ENCODE data around the gene KLHL30. TPM values are rescaled to one million over a fixed set of nuclear protein-coding genes. Genes with fewer than 3 reads are reported as not detected.

The KLHL30 gene
- total RNA-seq, 1 experiment from 2014 or later = not detected

- peaks cover 3% of the 10 kb centered on the region for H3K27me3 Mint-ChIP-seq (ENCODE audit: low read depth)
- H3K9me3 Mint-ChIP-seq = no peaks in the 10 kb centered on the region; a peak in 1 of 5 replicates
- no peak overlapping the region for H2BK15ac ChIP-seq (ENCODE audit: low read depth, low read length)
- H3K79me2 ChIP-seq (ENCODE audit: insufficient read depth, low read length) = no peaks in the 10 kb centered on the region
- WGBS (ENCODE audit: extremely low coverage, insufficient read length, low lambda C conversion rate) = no CpG with 5 or more reads among the region's 19 CpGs
- no peak overlapping the region for H2BK120ac ChIP-seq (ENCODE audit: low read depth, low read length, poor library complexity, severe bottlenecking)
- no peaks in the 10 kb centered on the region for H3K79me1 ChIP-seq (ENCODE audit: insufficient read depth, low read depth, low read length, poor library complexity, severe bottlenecking)
- no peak overlapping the region for H3K4ac ChIP-seq (ENCODE audit: low read depth, low read length)
- no peak overlapping the region for H3T11ph ChIP-seq (ENCODE audit: low read length)
- no peak overlapping the region for H2AK5ac ChIP-seq (ENCODE audit: insufficient read length, low read length)
- H2BK20ac ChIP-seq (ENCODE audit: low read depth, low read length, poor library complexity, severe bottlenecking) = no peak overlapping the region
- no peaks in the 10 kb centered on the region for H3K23me2 ChIP-seq (ENCODE audit: insufficient read length, low read depth, low read length, poor library complexity, severe bottlenecking)
- no peak overlapping the region for H3K4me2 ChIP-seq (ENCODE audit: insufficient read depth, insufficient read length, low read length)
- H3K4me1 ChIP-seq (ENCODE audit: insufficient read depth, low read length) = no peaks in the 10 kb centered on the region
- H3K4me3 Mint-ChIP-seq = no peak overlapping the region
- no peak overlapping the region for H4K8ac ChIP-seq (replicated peaks; ENCODE audit: insufficient read length, low read depth, low read length)
- H4K20me1 ChIP-seq (ENCODE audit: control insufficient read depth, insufficient read depth, insufficient read length) = no peaks in the 10 kb centered on the region
- H3K27me3 ChIP-seq (ENCODE audit: insufficient read depth, low read length) = no peaks in the 10 kb centered on the region
- no peak overlapping the region for H3K14ac ChIP-seq (ENCODE audit: insufficient read depth, low read length)
- H3K27ac ChIP-seq (ENCODE audit: insufficient read length, low read depth, low read length) = no peak overlapping the region
- no peak overlapping the region for H3K56ac ChIP-seq (ENCODE audit: insufficient read length, low read depth, low read length)
- H3K36me3 Mint-ChIP-seq (ENCODE audit: insufficient read depth in 1 of 3, low read depth in 3 of 3) = no peaks in the 10 kb centered on the region
- no peak overlapping the region for H4K5ac ChIP-seq (ENCODE audit: insufficient read length, low read depth, low read length)
- H4K91ac ChIP-seq (ENCODE audit: insufficient read length, low read depth, low read length) = no peak overlapping the region
- H3K27ac Mint-ChIP-seq = peak overlapping the region in 1 of 3 experiments; percentile 72; a peak in 2 of 7 replicates
- no peak overlapping the region for H2BK5ac ChIP-seq (ENCODE audit: insufficient read length, low read length)
- TF ChIP-seq CTCF (conservative IDR thresholded peaks at IDR 0.05) = no peak
- no peak overlapping the region for H3K9ac ChIP-seq (ENCODE audit: extremely low read depth, insufficient read length, low read length)
- no peaks in the 10 kb centered on the region for H3K4me1 Mint-ChIP-seq
- H3K9me3 ChIP-seq (ENCODE audit: control insufficient read depth, low read depth, low read length) = no peaks in the 10 kb centered on the region
- no peak overlapping the region for H3K23ac ChIP-seq (ENCODE audit: insufficient read length, low read depth, low read length)
- no peak overlapping the region for H2AFZ ChIP-seq (ENCODE audit: low read length)
- no peak overlapping the region for H3K18ac ChIP-seq (ENCODE audit: insufficient read length, low read depth, low read length)
- DNase-seq = no peak
- no peak overlapping the region for H2BK12ac ChIP-seq (ENCODE audit: insufficient read length, low read depth, low read length)
Observed at GRCh38 chr2:238124488-238125126, 13.9 kb upstream of the KLHL30 start.
